HG03469 (cell line): ENCODE results near the gene TAF4.
"Not testable (repeated sequence)": the region's sequence is repeated elsewhere in the genome, so short reads cannot be mapped to it uniquely, and the experiment has no call there.

Experiments
- ATAC-seq: cut with Tn5 transposase; IDR thresholded peaks from one replicate; pipeline ENCODE4 v1.9.1; 2021; ENCODE audit warnings: mild to moderate bottlenecking, moderate library complexity, moderate number of reproducible peaks; ENCODE audit not compliant: unreplicated experiment

The TAF4 gene, protein sequence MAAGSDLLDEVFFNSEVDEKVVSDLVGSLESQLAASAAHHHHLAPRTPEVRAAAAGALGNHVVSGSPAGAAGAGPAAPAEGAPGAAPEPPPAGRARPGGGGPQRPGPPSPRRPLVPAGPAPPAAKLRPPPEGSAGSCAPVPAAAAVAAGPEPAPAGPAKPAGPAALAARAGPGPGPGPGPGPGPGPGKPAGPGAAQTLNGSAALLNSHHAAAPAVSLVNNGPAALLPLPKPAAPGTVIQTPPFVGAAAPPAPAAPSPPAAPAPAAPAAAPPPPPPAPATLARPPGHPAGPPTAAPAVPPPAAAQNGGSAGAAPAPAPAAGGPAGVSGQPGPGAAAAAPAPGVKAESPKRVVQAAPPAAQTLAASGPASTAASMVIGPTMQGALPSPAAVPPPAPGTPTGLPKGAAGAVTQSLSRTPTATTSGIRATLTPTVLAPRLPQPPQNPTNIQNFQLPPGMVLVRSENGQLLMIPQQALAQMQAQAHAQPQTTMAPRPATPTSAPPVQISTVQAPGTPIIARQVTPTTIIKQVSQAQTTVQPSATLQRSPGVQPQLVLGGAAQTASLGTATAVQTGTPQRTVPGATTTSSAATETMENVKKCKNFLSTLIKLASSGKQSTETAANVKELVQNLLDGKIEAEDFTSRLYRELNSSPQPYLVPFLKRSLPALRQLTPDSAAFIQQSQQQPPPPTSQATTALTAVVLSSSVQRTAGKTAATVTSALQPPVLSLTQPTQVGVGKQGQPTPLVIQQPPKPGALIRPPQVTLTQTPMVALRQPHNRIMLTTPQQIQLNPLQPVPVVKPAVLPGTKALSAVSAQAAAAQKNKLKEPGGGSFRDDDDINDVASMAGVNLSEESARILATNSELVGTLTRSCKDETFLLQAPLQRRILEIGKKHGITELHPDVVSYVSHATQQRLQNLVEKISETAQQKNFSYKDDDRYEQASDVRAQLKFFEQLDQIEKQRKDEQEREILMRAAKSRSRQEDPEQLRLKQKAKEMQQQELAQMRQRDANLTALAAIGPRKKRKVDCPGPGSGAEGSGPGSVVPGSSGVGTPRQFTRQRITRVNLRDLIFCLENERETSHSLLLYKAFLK

DNA sequence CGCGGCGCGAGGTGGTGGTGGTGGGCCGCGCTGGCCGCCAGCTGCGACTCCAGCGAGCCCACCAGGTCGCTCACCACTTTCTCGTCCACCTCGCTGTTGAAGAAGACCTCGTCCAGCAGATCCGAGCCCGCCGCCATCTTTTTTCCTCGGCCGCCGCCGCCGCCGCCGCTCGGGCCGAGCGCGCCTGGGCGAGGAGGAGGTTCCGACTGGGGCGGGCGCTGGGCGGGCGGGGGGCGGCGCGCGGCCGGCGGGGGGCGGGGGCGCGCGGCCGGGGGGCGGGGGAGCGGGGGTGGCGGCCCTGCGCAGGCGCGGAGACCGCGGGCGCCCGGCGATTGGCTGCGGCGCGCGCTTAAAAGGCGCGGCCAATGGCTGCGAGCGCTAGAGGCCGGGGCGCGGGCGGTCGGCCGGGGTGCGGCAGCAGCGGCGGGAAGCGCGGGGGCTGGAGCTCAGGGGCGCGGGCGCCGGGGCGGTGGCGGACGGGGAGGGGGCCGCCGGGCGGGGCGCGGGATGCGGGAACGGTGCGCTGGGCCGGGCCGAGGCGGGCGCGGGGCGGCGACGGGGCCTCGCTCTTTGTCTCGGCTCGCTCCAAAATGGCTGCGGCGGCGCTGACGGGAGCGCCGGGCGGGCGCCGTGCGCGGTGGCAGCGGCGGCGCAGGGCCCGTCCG lies at the start of gene TAF4:
Gene TAF4 (minus strand): TSS at position 208 of the 665 bp plus-strand sequence. CDS start 71 bp downstream, at position 137.
- peak; percentile 36 for ATAC-seq

DNA sequence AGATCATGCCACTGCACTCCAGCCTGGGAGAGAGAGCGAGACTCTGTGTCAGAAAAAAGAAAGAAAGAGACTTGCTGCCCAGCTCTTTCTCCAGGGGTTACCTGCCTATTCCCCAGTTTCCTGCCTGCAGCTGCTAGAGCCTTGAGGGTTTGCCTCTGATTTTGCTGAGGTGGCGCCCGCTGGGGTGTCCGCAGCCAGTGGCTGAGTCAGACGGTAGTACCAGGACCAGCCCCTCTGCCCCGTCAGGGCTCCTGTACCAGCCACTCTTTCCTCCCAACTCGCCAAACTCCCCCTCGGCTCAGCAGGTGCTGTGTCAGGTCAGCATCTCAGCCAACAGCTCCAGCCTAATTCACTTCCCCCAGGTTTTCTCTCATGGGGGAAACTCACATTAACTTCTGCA lies 49.2 kb upstream of the TAF4 start:
- ATAC-seq: no peak

DNA sequence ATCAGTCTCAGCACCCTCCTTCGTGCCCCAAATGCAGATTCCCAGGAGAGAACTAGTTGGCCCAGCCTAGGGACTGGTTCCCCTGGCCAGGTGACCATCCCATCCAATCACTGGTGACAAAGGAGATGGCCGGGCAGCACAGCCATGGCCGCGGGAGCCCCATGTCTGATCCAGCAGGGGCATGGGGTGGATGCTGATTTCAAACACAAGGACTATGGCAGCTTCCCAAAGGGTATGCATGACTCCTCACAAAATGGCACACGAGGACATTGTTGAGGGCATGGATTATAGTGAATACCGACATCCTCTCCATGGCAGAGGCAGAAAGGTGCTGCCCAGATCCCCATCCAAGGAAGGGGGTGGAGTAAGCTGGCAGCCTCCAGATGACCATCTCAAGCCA lies 46.7 kb upstream of the TAF4 start:
- ATAC-seq: no peak

DNA sequence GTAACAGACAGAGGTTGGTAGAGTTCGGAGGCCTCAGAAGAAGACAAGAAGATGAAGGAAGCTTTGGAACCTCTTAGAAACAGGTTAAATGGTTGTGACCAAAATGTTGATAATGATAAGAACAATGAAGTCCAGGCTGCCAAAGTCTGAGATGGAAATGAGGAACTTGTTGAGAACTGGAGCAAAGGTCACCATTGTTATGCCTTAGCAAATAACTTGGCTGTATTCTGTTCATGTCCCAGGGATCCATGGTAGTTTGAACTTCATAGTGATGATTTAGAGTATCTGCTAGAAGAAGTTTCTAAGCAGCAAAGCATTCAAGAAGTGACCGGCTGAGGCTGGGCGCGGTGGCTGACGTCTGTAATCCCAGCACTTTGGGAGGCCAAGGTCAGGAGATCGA lies 45.5 kb upstream of the TAF4 start:
- no peak for ATAC-seq

DNA sequence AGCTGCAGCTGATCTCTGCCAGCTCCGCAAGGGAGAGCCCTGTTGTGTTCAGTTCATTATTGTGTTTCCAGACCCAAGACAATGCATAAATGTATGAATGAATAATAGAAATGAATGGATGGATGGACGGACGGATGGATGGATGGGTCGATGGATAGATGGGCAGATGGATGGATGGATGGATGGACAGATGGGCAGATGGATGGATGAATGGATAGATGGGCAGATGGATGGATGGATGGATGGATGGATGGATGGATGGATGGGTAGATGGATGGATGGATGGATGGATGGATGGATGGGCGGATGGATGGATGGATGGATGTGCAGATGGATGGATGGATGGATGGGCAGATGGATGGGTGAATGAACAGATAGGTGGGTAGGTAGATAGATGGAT lies 39.9 kb upstream of the TAF4 start:
- no peak for ATAC-seq

DNA sequence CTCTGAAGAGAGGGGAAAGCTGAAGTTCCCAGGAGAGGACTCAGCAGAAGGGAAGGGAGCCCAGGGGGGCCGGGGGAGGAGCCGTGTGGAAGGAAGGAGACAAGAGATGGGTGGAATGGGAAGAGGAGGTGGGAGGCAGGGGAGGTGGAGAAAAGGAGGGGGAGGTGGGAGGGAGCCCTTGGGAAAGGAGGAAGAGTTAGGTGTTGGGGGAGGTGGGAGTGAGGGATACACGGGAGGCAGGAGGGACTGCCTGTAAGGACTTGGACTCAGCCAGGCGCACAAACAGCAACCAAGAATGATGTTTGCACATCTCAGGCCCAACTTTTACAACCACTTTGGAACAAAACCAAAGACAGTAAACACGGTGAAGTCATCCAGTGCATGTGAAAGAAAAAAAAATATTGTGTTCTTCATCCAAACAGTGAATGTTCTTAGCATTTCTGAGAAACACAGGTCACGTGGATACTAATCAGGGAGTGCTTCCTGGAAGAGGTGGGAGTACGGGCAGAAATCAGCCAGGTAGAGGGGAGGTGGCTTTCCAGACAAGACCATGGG lies 39.2 kb upstream of the TAF4 start:
- ATAC-seq: no peak

DNA sequence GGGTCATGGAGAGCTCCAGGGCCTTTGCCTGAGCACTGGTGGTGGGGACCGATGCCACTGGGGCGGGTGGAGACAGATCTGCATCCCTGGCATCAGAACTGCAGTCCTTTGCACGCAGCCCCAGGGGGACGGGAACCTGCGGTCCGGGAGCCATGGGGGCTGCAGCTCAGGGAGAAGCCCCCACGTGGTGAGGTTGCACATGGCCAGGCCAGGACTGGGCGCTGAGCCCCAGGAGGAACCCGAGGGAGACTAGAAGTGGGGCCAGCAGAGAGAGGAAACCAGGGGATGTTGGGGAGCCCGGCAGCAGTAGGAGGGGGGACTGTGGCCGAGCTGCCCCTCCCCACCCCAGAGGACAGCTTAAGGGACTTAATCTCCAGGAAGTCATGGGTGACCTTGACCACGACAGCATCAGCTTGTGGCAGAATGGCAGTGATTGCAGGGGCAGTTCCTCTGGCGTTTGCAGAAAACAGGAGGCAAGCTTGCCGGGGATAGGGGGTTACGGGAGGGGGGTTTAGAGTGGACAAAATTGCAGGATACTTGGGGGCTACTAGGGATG lies 38.6 kb upstream of the TAF4 start:
- ATAC-seq: no peak

DNA sequence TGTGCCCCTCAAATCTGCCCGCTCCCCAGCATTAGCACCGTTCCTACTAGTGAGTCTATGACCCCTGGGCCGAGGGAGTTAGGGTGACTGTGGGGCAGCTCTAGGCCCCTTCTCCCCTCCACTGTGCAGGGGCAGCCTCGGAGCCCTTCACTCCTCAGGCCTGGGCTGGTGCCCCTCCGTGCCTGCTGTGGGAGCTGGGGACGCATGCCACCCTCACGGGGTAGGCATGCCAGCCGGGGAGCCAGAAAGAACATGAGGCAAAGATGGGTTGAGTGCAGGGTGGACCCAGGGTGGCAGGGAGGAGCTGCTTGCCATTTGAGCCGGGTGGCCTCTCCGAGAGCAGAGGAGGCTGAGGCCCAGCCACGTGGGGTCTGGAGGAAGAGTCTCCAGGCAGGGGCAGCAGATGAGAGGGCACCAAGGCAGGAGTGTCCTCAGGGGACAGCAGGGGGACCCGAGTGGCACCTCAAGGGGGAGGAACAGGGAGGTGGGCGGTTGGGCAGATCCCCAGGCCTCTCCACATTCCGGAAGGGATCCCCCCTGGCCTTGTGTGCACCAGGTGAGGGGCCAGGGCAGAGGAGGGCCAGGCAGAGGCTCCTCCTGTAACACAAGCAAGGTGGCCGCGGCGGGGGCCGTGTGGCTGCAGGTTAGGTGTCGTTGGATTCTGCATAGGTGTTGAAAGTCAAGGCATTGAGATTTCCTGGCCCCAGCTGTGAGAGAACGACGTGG lies 38.0 kb upstream of the TAF4 start:
- no peak for ATAC-seq

DNA sequence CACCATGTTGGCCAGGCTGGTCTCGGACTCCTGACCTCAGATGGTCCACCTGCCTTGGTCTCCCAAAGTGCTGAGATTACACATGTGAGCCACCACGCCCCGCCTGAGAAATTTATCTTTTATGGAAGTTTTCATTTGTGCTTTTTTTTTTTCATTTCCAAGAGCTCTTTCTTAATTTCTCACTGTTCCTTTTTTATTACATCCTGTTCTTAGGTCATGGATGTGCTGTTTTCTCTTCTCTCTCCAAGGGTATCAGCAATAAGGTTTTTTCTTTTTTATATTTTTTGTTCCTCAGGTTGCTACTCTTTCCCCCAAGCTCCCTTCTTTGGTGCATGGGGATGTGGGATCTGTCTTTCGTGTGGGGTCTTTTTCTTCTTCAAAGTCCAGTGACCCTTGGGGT lies 35.4 kb upstream of the TAF4 start:
- no peak for ATAC-seq

DNA sequence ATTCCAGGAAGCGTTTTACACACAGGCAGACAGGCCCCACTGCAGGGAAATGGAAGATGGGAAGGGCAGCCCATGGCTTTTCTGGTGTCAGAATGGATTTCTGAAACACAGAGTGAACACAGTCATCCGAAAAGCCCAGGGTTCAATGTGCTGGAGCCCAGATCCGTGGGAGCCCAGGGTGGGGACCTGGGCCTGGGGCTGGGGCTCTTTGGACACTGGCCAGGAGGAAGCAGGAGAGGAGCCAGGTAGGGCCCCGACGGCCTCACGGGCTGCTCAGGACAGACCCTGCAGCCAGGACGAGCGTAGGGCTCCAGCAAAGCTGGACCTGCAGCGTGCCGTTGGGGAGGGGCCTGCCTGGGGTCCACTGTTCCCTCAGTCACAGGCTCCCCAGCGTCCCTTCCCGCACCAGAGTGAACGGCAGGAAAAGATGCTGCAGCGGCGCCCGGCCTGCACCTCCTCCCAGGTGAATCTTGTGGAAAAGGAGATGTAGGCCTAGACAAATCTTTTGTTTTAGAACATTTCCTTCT lies 32.3 kb upstream of the TAF4 start:
- no peak for ATAC-seq

DNA sequence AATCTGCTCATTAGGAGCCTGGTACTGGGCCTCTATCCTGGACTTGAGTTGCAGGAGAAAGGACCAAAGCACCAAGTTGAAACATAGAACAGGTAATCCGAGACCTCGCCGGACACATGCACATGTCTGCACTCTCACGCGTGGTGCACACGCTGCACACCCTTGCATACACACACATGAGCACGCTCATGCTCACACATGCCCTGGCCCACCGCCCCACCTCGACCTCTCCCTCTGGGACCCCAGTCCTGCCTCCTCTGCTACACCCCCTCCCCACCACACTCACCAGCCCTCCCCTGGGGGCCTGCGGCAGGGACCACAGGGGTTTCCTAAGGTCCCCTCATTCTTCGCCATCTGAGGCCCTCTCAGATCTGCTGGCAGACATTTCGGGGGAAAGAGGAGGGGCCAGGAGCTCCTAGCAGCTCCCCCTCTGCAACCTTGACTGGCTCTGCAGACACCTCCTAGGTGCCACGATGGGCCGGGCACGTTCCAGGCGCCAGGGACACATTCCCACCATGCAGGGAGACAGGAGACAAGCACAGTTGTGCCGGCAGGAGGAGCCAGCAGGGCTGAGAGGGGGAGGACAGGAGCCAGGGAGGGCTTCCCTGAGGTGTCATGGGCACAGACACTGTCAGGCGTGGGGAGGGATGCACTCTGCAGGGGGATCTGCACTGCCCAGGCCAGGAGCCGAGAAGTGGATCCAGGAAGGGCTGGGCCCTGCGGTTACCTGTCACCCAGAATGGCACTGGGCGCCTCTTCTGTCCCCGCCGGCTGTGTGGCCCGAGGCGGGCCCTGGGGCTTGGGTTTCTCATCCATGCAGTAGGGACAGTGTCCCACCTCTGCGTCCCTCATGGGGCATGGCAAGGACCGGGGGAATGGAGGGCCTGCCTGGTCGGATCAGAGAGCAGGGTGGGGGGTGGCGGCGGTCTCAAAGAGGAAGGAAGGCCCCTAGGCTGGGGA lies 31.0 kb upstream of the TAF4 start:
- ATAC-seq: no peak

DNA sequence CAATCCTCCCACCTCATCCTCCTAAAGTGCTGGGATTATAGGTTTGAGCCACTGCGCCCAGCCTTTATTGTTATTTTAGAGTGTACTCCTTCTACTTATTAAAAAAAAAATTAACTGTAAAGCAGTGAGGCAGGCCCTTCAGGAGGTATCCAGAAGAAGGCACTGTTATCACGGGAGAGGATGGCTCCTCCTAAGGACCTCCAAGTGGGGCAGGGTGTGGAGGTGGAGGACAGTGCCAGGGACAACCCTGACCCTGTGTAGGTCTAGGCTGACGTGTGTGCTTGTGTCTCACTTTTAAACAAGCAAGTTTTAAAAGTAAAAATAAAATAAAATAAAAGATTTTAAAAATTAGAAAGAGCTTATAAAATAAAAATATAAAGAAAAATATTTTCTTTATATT lies 23.7 kb upstream of the TAF4 start:
- ATAC-seq: no peak

DNA sequence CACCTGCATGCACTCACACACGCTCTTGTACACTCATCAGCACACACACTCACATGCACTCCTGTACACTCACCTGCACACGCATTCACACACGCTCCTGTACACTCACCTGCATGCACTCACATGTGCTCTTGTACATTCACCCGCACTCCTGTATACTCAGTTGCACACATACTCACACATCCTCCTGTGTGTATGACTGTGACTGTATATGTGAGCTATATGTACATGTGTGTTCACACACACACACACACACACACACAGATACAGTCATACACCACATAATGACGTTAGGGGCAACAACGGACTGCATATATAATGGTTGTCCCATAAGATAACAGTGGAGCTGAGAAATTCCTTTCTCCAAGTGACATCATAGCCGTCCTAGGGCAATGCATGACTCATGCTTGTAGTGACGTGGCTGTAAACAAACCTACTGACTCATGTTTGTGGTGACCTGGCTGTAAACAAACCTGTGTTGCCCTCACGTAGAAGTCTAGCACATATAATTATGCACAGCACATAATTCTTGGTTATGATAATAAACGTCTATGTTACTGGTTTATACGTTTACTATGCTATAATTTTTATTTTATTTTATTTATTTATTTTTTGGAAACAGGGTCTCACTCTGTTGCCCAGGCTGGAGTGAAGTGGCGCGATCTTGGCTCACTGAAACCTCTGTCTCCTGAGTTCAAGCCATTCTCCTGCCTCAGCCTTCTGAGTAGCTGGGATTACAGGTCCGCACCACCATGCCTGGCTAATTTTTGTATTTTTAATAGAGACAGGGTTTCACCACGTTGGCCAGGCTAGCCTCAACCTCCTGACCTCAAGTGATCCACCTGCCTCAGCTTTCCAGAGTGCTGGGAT lies 22.8 kb upstream of the TAF4 start:
- no peak for ATAC-seq

DNA sequence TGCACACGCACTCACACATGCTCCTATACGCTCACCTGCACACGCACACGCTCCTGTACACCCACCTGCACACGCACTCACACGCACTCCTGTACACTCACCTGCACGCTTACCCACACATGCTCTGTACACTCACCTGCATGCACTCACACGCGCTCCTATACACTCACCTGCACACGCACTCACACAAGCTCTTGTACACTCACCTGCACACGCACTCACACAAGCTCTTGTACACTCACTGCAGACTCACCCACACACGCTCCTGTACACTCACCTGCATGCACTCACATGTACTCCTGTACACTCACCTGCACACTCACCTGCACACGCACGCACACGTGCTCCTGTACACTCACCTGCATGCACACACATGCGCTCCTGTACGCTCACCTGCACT lies 22.0 kb upstream of the TAF4 start:
- no peak for ATAC-seq

DNA sequence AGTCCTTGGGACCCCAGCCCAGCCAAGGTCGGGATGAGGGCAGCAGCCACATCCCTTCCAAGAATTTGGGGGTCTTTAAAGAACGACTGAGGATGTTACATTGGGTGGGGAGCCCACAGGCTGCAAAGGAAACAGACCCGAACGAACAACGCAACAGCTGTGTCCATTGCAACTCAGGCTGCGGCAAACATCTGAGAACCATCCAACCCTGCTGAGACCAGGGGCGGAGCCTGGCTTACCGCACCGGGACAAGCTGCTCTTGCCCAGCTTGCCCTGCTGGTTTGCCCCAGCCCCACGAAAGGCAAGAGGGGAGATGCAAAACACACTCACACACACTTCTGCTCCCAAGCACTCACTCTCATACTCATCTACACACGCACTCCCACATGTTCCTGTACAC lies 21.5 kb upstream of the TAF4 start:
- ATAC-seq: no peak

DNA sequence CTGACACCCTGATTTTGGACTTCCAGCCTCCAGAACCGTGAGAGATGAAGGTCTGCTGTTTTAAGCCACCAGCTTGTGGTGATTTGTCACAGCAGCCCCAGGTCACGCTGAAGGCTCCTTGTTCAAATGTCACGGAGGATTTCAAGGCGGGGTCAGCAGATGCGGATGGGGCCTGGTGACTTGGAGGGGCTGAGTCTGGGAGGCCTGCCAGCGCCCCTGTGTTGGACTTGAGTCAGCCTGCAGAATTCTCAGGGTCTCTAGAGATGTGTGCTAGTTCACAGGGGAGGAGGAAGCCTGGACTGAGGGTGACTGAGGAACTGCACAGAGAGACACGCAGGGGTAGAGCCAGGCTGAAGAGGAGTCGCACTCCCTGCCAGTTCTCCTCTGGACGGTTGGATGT lies 19.5 kb upstream of the TAF4 start:
- no peak for ATAC-seq

DNA sequence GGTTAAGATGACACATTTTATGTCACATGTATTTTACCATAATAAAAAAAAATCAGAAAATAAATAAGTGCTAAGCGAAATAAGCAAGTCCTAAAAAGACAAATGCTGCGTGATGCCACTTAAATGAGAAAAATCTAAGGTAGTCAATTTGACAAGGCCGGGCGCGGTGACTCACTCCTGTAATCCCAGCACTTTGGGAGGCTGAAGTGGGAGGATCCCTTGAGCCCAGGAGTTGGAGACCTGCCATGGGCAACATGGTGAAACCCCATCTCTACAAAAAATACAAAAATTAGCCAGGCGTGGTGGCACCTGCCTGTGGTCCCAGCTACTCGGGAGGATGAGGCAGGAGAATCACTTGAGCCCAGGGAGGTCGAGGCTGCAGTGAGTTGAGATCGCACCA lies 18.5 kb upstream of the TAF4 start:
- ATAC-seq: not testable (repeated sequence)

DNA sequence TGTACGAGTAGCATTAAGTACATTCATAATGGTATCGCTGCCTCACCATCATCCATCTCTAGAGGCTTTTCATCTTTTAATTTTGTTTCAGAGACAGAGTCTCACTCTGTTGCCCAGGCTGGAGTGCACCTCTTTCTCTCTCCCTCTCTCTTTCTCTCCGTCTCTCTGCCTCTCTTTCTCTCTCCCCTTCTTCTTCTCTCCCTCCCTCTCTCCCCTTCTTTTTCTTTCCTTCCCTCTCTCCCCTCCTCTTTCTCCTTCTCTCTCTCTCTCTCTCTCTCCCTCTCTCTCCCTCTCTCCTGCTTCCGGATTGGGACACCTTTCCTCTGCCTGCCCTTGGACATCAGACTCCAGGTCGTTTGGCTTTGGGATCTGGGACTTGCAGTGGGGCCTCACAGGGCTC lies 17.6 kb upstream of the TAF4 start:
- ATAC-seq: no peak
